Effector memory CD8-positive, alpha-beta T cell (primary cell): ENCODE results near the gene CAMK1D.

Experiments used
- ATAC-seq: fragments of 150-1000 bp; cut with Tn5 transposase; replicated peaks from 2 replicates; pipeline ENCODE4 v1.10.0; 2021; ENCODE audit warnings: mild to moderate bottlenecking, moderate library complexity
- DNase-seq, 3 experiments: peaks; one replicate each; pipeline ENCODE4 v3.0.0; 2021
- H3K27ac Mint-ChIP-seq, 2 donors: one replicate each; pipeline ENCODE4 v1.8.0; 2022; ENCODE audit warnings: mild to moderate bottlenecking in 2 of 2, mixed read lengths in 2 of 2, moderate library complexity in 2 of 2
- H3K27me3 Mint-ChIP-seq, 2 donors: one replicate each; pipeline ENCODE4 v1.8.0; 2022; ENCODE audit warnings: mixed read lengths in 2 of 2
- H3K36me3 Mint-ChIP-seq: one replicate; pipeline ENCODE4 v1.8.0; 2022; ENCODE audit warnings: mild to moderate bottlenecking, moderate library complexity, mixed read lengths; ENCODE audit not compliant: insufficient read depth
- H3K4me1 Mint-ChIP-seq, 2 donors: one replicate each; pipeline ENCODE4 v1.8.0; 2022; ENCODE audit warnings: low read depth in 2 of 2, mixed read lengths in 2 of 2
- H3K4me3 Mint-ChIP-seq, 2 donors: one replicate each; pipeline ENCODE4 v1.8.0; 2022; ENCODE audit warnings: mild to moderate bottlenecking in 2 of 2, mixed read lengths in 2 of 2, moderate library complexity in 2 of 2
- H3K9me3 Mint-ChIP-seq, 2 donors: one replicate each; pipeline ENCODE4 v1.8.0; 2022; ENCODE audit warnings: mixed read lengths in 2 of 2

Gene CAMK1D

GRCh38 chr10:12771981-12772760 is 422.8 kb downstream of the CAMK1D start:
- H3K4me3 Mint-ChIP-seq, result no peak overlapping the region
- peaks cover 3% of the 10 kb centered on the region for H3K36me3 Mint-ChIP-seq
- H3K9me3 Mint-ChIP-seq, result no peaks in the 10 kb centered on the region
- H3K27me3 Mint-ChIP-seq, result no peaks in the 10 kb centered on the region
- DNase-seq, result no peak
- H3K27ac Mint-ChIP-seq, result no peak overlapping the region
- H3K4me1 Mint-ChIP-seq, result no peaks in the 10 kb centered on the region
- ATAC-seq, result no peak

DNA sequence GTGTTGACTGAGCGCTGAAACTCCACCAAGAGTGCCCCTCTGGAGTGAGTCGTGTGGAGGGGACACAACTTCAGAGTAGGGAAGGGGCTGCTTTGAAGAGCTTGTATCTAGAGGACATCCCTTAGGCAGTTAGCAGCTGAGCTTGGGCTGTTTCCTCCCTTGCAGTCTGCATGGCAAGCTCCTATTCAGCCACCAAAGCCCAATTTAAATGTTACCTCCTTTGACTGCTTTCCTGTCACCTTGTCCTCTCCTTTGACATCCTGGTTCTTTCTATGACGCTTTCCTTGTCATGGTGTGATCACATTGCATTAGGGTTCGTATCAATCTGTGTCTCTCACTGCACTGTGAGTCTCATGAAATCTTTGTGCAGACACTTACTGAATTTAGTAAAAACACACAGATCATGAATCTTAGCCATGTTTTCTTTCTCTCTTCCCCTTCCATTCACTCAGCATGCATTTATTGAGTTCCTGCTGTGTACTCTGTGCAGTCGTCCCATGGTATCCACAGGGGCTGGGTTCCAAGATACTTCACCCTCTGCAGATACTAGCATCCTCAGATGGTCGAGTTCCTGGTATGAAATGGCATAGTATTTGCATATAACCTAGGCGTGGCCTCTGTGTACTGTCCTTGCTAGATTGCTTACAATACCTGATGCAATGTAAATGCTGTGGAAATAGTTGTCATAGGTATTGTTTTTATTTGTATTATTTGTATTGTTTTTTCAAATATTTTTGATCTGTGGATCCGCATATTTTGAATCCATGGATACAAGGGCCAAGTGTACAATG is 423.6 kb downstream of the CAMK1D start:
- Mint-ChIP-seq H3K4me3 (no peak overlapping the region), H3K9me3 (no peaks in the 10 kb centered on the region), H3K36me3 (peaks cover 3% of the 10 kb centered on the region), H3K27me3 (no peaks in the 10 kb centered on the region), H3K27ac (no peak overlapping the region), H3K4me1 (no peaks in the 10 kb centered on the region)
- ATAC-seq (no peak), DNase-seq (no peak)

GRCh38 chr10:12774204-12774894 is 425.0 kb downstream of the CAMK1D start:
- Mint-ChIP-seq H3K36me3 (no peaks in the 10 kb centered on the region), H3K27me3 (no peaks in the 10 kb centered on the region), H3K4me3 (no peak overlapping the region), H3K9me3 (no peaks in the 10 kb centered on the region), H3K27ac (peak overlapping the region in 1 of 2 donors; percentile 14), H3K4me1 (no peaks in the 10 kb centered on the region)
- no peak for DNase-seq
- ATAC-seq, result no peak

- Mint-ChIP-seq H3K4me3 (no peak overlapping the region), H3K36me3 (no peaks in the 10 kb centered on the region), H3K9me3 (no peaks in the 10 kb centered on the region), H3K27me3 (no peaks in the 10 kb centered on the region), H3K27ac (no peak overlapping the region), H3K4me1 (peaks cover 4 to 6% of the 10 kb centered on the region in 2 donors)
- no peak for DNase-seq
- ATAC-seq, result no peak
Measured at GRCh38 chr10:12777840-12778585, 428.7 kb downstream of the CAMK1D start.

- no peaks in the 10 kb centered on the region for H3K36me3 Mint-ChIP-seq
- DNase-seq, result no peak
- no peak for ATAC-seq
- H3K4me3 Mint-ChIP-seq, result no peak overlapping the region
- no peaks in the 10 kb centered on the region for H3K9me3 Mint-ChIP-seq
- no peaks in the 10 kb centered on the region for H3K27me3 Mint-ChIP-seq
- peak overlapping the region in 1 of 2 donors; percentile 73 for H3K27ac Mint-ChIP-seq
- peaks cover 6% of the 10 kb centered on the region in 2 donors for H3K4me1 Mint-ChIP-seq
Measured at GRCh38 chr10:12780634-12781601, 431.6 kb downstream of the CAMK1D start.

- no peaks in the 10 kb centered on the region for H3K27me3 Mint-ChIP-seq
- H3K9me3 Mint-ChIP-seq, result no peaks in the 10 kb centered on the region
- ATAC-seq (no peak), DNase-seq (no peak)
- H3K4me3 Mint-ChIP-seq, result no peak overlapping the region
- H3K4me1 Mint-ChIP-seq, result peaks cover 6% of the 10 kb centered on the region in 2 donors
- H3K36me3 Mint-ChIP-seq, result no peaks in the 10 kb centered on the region
- H3K27ac Mint-ChIP-seq, result peak overlapping the region in 1 of 2 donors; percentile 73
Measured at GRCh38 chr10:12781976-12782375, 432.6 kb downstream of the CAMK1D start.

DNA sequence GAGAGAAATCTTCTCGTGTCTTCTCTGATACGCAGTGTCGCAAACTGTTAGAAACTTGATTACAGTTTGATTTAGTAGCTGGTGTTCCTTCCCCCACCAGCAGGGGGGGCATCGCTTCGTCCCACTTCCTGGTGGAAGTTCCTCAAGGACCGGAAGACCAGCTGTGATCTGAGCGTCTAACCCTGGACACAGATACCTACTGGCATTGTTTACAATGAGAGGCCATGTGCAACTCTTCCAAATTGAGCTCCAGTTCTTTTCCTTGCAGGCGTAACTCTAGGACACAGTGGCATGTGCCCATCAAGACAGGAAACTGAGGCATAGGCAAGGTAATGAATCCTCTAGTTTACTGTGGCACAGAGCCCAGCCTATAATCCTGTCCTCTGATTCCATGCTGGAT is 433.2 kb downstream of the CAMK1D start:
- ATAC-seq (no peak), DNase-seq (peak in 1 of 3 experiments; percentile 17)
- no peaks in the 10 kb centered on the region for H3K9me3 Mint-ChIP-seq
- H3K27me3 Mint-ChIP-seq, result no peaks in the 10 kb centered on the region
- peaks cover 6% of the 10 kb centered on the region in 2 donors for H3K4me1 Mint-ChIP-seq
- H3K36me3 Mint-ChIP-seq, result no peaks in the 10 kb centered on the region
- H3K27ac Mint-ChIP-seq, result no peak overlapping the region
- no peak overlapping the region for H3K4me3 Mint-ChIP-seq

DNA sequence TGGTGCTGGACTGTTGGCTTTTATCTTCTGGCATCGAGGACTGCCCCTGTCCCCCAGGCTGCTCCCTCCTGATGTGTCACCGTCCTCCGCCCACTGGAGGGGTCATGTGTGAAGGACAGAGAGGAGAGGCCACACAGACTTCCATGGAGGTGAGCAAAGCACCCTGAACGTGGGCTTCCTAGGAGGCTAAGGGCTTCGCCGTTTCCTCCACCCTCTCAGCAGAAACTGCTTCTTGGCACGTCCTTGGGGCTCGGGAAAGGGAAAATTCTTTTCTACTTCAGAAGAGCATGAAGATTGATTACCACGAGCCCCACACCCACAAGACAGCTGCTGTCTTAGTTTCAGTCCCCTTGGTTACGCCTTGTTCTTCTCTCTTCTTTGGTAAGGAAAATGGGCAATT is 433.9 kb downstream of the CAMK1D start:
- Mint-ChIP-seq H3K27ac (no peak overlapping the region), H3K4me3 (no peak overlapping the region), H3K9me3 (no peaks in the 10 kb centered on the region), H3K4me1 (peaks cover 6% of the 10 kb centered on the region in 2 donors), H3K27me3 (no peaks in the 10 kb centered on the region), H3K36me3 (peaks cover under 1% of the 10 kb centered on the region)
- DNase-seq (no peak), ATAC-seq (no peak)

GRCh38 chr10:12784646-12785045 is 435.3 kb downstream of the CAMK1D start:
- ATAC-seq (no peak), DNase-seq (no peak)
- Mint-ChIP-seq H3K27ac (no peak overlapping the region), H3K36me3 (peaks cover 5% of the 10 kb centered on the region), H3K27me3 (no peaks in the 10 kb centered on the region), H3K9me3 (no peaks in the 10 kb centered on the region), H3K4me3 (no peak overlapping the region), H3K4me1 (peaks cover 6% of the 10 kb centered on the region in 2 donors)

- Mint-ChIP-seq H3K27ac (no peak overlapping the region), H3K4me3 (no peak overlapping the region), H3K4me1 (peaks cover 6% of the 10 kb centered on the region in 2 donors), H3K9me3 (no peaks in the 10 kb centered on the region), H3K36me3 (peaks cover 5% of the 10 kb centered on the region), H3K27me3 (no peaks in the 10 kb centered on the region)
- no peak for DNase-seq
- no peak for ATAC-seq
Measured at GRCh38 chr10:12785415-12785831, 436.1 kb downstream of the CAMK1D start.

- Mint-ChIP-seq H3K36me3 (peaks cover 5% of the 10 kb centered on the region), H3K4me3 (no peak overlapping the region), H3K4me1 (peaks cover 3 to 5% of the 10 kb centered on the region in 2 donors), H3K9me3 (no peaks in the 10 kb centered on the region), H3K27me3 (no peaks in the 10 kb centered on the region), H3K27ac (no peak overlapping the region)
- ATAC-seq, result no peak
- DNase-seq, result no peak
Measured at GRCh38 chr10:12787297-12787696, 437.9 kb downstream of the CAMK1D start.

DNA sequence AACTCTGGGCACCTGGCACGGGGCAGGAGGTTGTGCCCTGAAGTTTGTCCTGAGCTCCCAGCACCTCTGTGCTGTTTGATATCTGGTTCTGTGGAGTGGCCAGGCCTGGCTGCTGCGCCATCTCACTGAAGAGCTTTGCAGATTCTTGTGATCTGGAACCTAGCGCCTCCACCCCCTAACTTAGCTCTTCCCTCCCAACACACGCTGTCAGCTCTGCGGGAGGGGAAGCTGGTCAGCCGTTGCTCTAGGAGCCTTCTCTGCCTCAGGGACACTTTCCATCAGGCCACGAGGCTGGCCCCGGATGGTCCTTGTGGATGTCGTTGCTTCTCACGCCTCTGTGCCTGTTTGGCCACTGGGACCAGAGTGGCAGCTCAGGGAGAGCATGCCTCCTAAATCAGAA is 438.9 kb downstream of the CAMK1D start:
- no peaks in the 10 kb centered on the region for H3K9me3 Mint-ChIP-seq
- H3K27me3 Mint-ChIP-seq, result no peaks in the 10 kb centered on the region
- no peak for ATAC-seq

More for the DNA sequence above, 438.9 kb downstream of the CAMK1D start:
- Mint-ChIP-seq H3K4me1 (peaks cover 0 to under 1% of the 10 kb centered on the region in 2 donors), H3K27ac (no peak overlapping the region), H3K36me3 (peaks cover 5% of the 10 kb centered on the region), H3K4me3 (no peak overlapping the region)
- DNase-seq, result no peak
